K562 (cell line): ENCODE measurements around the gene SEPTIN1. TPM values are rescaled to one million over a fixed set of nuclear protein-coding genes. Genes with fewer than 3 reads are reported as not detected.
"Not testable (repeated sequence)": the region's sequence is repeated elsewhere in the genome, so short reads cannot be mapped to it uniquely, and the experiment has no call there.

Source experiments
- ATAC-seq: fragments of 200-7000 bp; cut with Tn5 transposase; 3 replicates; pipeline ENCODE4 v1.9.1; 2020; ENCODE audit warnings: moderate library complexity
- BruUV-seq: library from RNA; stranded (reverse); fragments of 400-500 nt; replicated peaks from 2 replicates; lab custom pipeline; 2021; lab: Mats Ljungman, UMichigan
- CTCF ChIA-PET: fragments of 300-600 bp; formaldehyde crosslinking; extraction: SDS; loops from one replicate; lab custom pipeline; 2021; ENCODE audit warnings: low intra/inter-chr PET ratio; lab: Yijun Ruan, JAX
- POLR2A ChIA-PET: fragments of 300-600, 350-650 bp; sonication (Branson Sonifier 250); formaldehyde crosslinking; extraction: SDS; loops from one replicate; lab custom pipeline; 2021; ENCODE audit warnings: antibody characterized with exemption, inconsistent platforms; lab: Yijun Ruan, JAX
- DNase-seq, 4 experiments: peaks; one replicate each; pipeline versions ENCODE4 v3.0.0 to v3.0.0-alpha.2; 2011 to 2018; ENCODE audit warnings: low spot score in 3 of 4, mixed read lengths in 3 of 4; ENCODE audit errors: extremely low read depth in 1 of 4
- FAIRE-seq: peaks from 2 replicates; lab custom pipeline; 2011; peaks lifted over from hg19 to GRCh38; lab: Jason Lieb, UNC
- H2AFZ ChIP-seq: 2 replicates; pipeline ENCODE4 v1.6.0; 2011; ENCODE audit warnings: low read depth, low read length, control low read depth, inconsistent platforms
- H3K27ac ChIP-seq: fragments of 200-600 bp; 3 replicates; pipeline ENCODE4 v1.8.0; 2011; ENCODE audit warnings: low read depth, mild to moderate bottlenecking, control low read depth, inconsistent platforms, low read length, moderate library complexity, mixed read lengths; ENCODE audit errors: extremely low read depth
- H3K27me3 ChIP-seq, 2 experiments: fragments of 300-600 bp in 1 of 2; 2 replicates in 1 of 2; 3 replicates in 1 of 2; pipeline versions ENCODE4 v1.6.0 to v1.8.0; 2011; ENCODE audit warnings: inconsistent platforms in 2 of 2, low read length in 2 of 2, mild to moderate bottlenecking in 1 of 2, mixed read lengths in 1 of 2, moderate library complexity in 1 of 2; ENCODE audit not compliant: control insufficient read depth in 2 of 2, insufficient read depth in 2 of 2
- H3K36me3 ChIP-seq: fragments of 300-600 bp; 3 replicates; pipeline ENCODE4 v1.8.0; 2011; ENCODE audit warnings: mild to moderate bottlenecking, low read length, inconsistent platforms; ENCODE audit not compliant: control insufficient read depth, insufficient read depth
- H3K4me1 ChIP-seq, 2 experiments: fragments of 200-600 bp in 1 of 2; replicated peaks in 1 of 2; 2 replicates in 1 of 2; 3 replicates in 1 of 2; pipeline versions ENCODE4 v1.5.1 to v1.8.0; 2011; ENCODE audit warnings: inconsistent platforms in 2 of 2, low read length in 2 of 2, mild to moderate bottlenecking in 1 of 2, mixed read lengths in 1 of 2, moderate library complexity in 1 of 2; ENCODE audit not compliant: control insufficient read depth in 2 of 2, insufficient read depth in 2 of 2
- H3K4me2 ChIP-seq: 2 replicates; pipeline ENCODE4 v1.6.1; 2011; ENCODE audit warnings: low read length, control low read depth, inconsistent platforms, mixed read lengths; ENCODE audit not compliant: insufficient read depth
- H3K4me3 ChIP-seq: fragments of 200-600 bp; sonication (generic), shearing (Covaris generic); 2 replicates; pipeline ENCODE4 v1.5.1; 2016; ENCODE audit warnings: control low read depth, inconsistent platforms
- H3K79me2 ChIP-seq: fragments of 200-600 bp; 3 replicates; pipeline ENCODE4 v1.8.0; 2011; ENCODE audit warnings: low read length, inconsistent platforms; ENCODE audit not compliant: control insufficient read depth, insufficient read depth
- H3K9ac ChIP-seq, 2 experiments: 2 replicates each; pipeline versions ENCODE4 v1.6.0 to v1.6.1; 2011; ENCODE audit warnings: low read depth in 2 of 2, low read length in 2 of 2, control low read depth in 1 of 2, inconsistent platforms in 1 of 2, mild to moderate bottlenecking in 1 of 2, mixed read lengths in 1 of 2; ENCODE audit not compliant: insufficient read depth in 1 of 2
- H3K9me1 ChIP-seq: one replicate; pipeline ENCODE4 v1.6.0; 2011; ENCODE audit warnings: inconsistent platforms, mild to moderate bottlenecking, low read length, moderate library complexity; ENCODE audit not compliant: control insufficient read depth, insufficient read depth
- H3K9me3 ChIP-seq: replicated peaks from 2 replicates; pipeline ENCODE4 v1.5.1; 2011; ENCODE audit warnings: low read depth, low read length, inconsistent platforms; ENCODE audit not compliant: control insufficient read depth, insufficient read depth
- H4K20me1 ChIP-seq: replicated peaks from 2 replicates; pipeline ENCODE4 v1.6.1; 2011; ENCODE audit warnings: low read length, inconsistent platforms, mixed read lengths; ENCODE audit not compliant: control insufficient read depth, insufficient read depth
- FOXA3 ChIP-seq, 2 experiments: fragments of 450-650 bp in 1 of 2; sonication (generic) in 1 of 2; formaldehyde crosslinking; IDR thresholded peaks in 1 of 2; conservative IDR thresholded peaks in 1 of 2; 2 replicates each; pipeline versions ENCODE4 v1.4.0 to v1.8.0; 2020 to 2022; ENCODE audit warnings: mild to moderate bottlenecking in 2 of 2, missing genetic modification reagents in 1 of 2
- HDAC6 ChIP-seq: IDR thresholded peaks from 2 replicates; pipeline ENCODE4 v1.6.1; 2012; ENCODE audit warnings: low read depth, mild to moderate bottlenecking, control low read depth, inconsistent platforms, low read length, moderate library complexity
- IFI16 ChIP-seq: fragments of 250-450 bp; sonication (Bioruptor Pico); IDR thresholded peaks from 2 replicates; pipeline ENCODE4 v2.1.2; 2022; ENCODE audit warnings: mild to moderate bottlenecking, inconsistent platforms
- IRF1 ChIP-seq: sonication (generic); formaldehyde crosslinking; IDR thresholded peaks from 2 replicates; pipeline ENCODE4 v1.8.0; 2022; ENCODE audit warnings: missing genetic modification reagents, mild to moderate bottlenecking, borderline replicate concordance
- TCF7L2 ChIP-seq: fragments of 150-350 bp; IDR thresholded peaks from 2 replicates; pipeline ENCODE4 v1.6.1; 2016; ENCODE audit warnings: low read depth, mild to moderate bottlenecking, low read length, moderate library complexity
- TRIM24 ChIP-seq, 2 experiments: fragments of 450-650 bp; IDR thresholded peaks; 2 replicates each; pipeline ENCODE4 v1.6.1; 2016
- ZBTB26 ChIP-seq: fragments of 450-650 bp; formaldehyde crosslinking; IDR thresholded peaks from 2 replicates; pipeline ENCODE4 v1.4.0; 2022; ENCODE audit warnings: missing genetic modification characterization
- ZNF121 ChIP-seq: sonication (generic); formaldehyde crosslinking; conservative IDR thresholded peaks from 2 replicates; pipeline ENCODE4 v1.8.0; 2022; ENCODE audit warnings: missing genetic modification reagents
- ZNF436 ChIP-seq: fragments of 250-450, 450-650 bp; sonication (Bioruptor Pico); formaldehyde crosslinking; IDR thresholded peaks from 2 replicates; pipeline ENCODE4 v1.7.0; 2020; ENCODE audit warnings: mild to moderate bottlenecking
- ZNF707 ChIP-seq: fragments of 250-450 bp; sonication (Bioruptor Pico); conservative IDR thresholded peaks from 2 replicates; pipeline ENCODE4 v1.8.0; 2022; ENCODE audit warnings: inconsistent platforms, mild to moderate bottlenecking, moderate library complexity
- WGBS: fragments of 100-300 bp; shearing (Covaris generic); methylation state at CpG from one replicate; pipeline ENCODE4 v1.1.6; 2016; ENCODE audit warnings: low coverage, mixed read lengths; ENCODE audit not compliant: insufficient coverage; ENCODE audit errors: missing lambda C conversion rate; 5-methylcytosine and 5-hydroxymethylcytosine counted together
- in situ Hi-C: fragments of 300-500 bp; cut with MboI; formaldehyde crosslinking; loops from 4 replicates; pipeline ENCODE4 v1.15.0; 2018; ENCODE audit warnings: inconsistent platforms, mixed read lengths
- intact Hi-C: fragments of 100-400 bp; cut with micrococcal nuclease; formaldehyde crosslinking; loops from 2 replicates; pipeline ENCODE4 v1.14.2; 2022
- polyA plus RNA-seq, 8 experiments: library from polyadenylated mRNA; depleted of rRNA in 4 of 8; stranded (reverse) in 5 of 8; unstranded in 3 of 8; fragments of >200 nt; fragmentation: Nextera tagmentation in 2 of 8; fragmentation: Illumina TruSeq in 1 of 8; extraction: Ambion mirVana in 2 of 8; extraction: Trizol in 1 of 8; gene quantifications; 2 replicates each; pipeline versions ENCODE4 v1.2.1 to v1.2.3, GENCODE V29; 2011 to 2014; ENCODE audit warnings: inconsistent platforms in 1 of 8, missing spikeins in 1 of 8
- total RNA-seq, 7 experiments: library from RNA; depleted of rRNA in 6 of 7; stranded (reverse); fragments of >200 nt in 6 of 7; fragmentation: Illumina TruSeq in 2 of 7; extraction: Trizol in 2 of 7; gene quantifications; 2 replicates each; pipeline versions ENCODE4 v1.2.1 to v1.2.3, GENCODE V29; 2011 to 2021; ENCODE audit warnings: low replicate concordance in 1 of 7

Gene SEPTIN1
- total and polyA plus RNA-seq, 9 of the 15 experiments (the other 6 are each of a cell fraction or from before 2014, with no cell fraction given) = 0.23 to 5.6 (median 1.7) TPM; not detected in 1

GRCh38 chr16:30396627-30397026 is 14.3 kb upstream of the SEPTIN1 start:
- in situ Hi-C loops, H3K9me3 ChIP-seq, H3K9me1 ChIP-seq, H3K9ac ChIP-seq, H3K27me3 ChIP-seq, H3K27ac ChIP-seq, BruUV-seq, H4K20me1 ChIP-seq, DNase-seq, intact Hi-C loops, FAIRE-seq, CTCF ChIA-PET, ATAC-seq, H2AFZ ChIP-seq: not testable (repeated sequence)
- WGBS = 42% methylated on average over 3 of the region's 4 CpGs
- Histone ChIP-seq H3K36me3 (peaks cover 21% of the 10 kb centered on the region; the same call in 2 of the 3 replicates), H3K4me3 (peak overlapping the region; percentile 87; the same call in 1 of the 2 replicates), H3K79me2 (peaks cover 10% of the 10 kb centered on the region), H3K4me1 (peaks cover 29 to 64% of the 10 kb centered on the region in 2 experiments), H3K4me2 (peak overlapping the region; percentile 76; the same call in 1 of the 2 replicates)
- TF ChIP-seq ZNF121 (CRISPR knock-in tag) = peak; percentile 32; the same call in 1 of the 2 replicates
- POLR2A ChIA-PET = interaction anchor here (0.7 to 1.0 kb wide), 3 partner anchors 27 to 554 kb away, joined by 3 to 4 read pairs (median 3); no protein-coding TSS in a partner anchor

DNA sequence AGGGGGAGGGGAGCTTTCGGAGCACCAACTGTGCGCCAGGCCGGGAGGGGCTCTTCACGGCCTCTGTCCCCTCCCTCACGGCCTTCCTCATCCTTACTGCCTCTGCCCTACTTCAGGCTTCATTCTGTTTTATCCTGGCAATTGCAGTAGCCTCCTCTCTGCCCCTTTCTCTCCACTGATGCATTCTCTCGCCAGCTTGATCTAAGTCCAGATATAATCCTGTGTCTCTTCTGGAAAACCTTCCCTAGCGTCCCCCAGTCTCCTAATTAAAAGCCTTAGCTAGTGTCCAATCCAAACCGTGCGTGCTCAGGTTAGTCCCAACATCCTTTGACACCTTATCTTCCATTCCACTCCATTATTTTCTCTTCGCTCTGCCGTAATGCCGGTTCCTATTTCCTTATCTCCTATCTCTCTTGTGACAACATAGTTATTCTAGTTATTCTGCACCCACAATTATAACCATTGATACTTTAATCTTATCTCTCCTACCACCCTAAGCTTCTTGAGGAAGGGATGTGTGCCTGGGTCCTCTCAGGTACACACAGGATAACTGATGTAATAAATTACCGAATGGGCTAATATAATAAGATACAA is 13.7 kb upstream of the SEPTIN1 start:
- H3K27ac ChIP-seq = peak overlapping the region; percentile 86
- intact Hi-C loops = loop anchor here (2.0 kb wide), 1 partner anchor 15 kb away; no protein-coding TSS in a partner anchor
- TSS peak; percentile 63 for BruUV-seq
- H3K9me1 ChIP-seq = no peaks in the 10 kb centered on the region
- H3K27me3 ChIP-seq = no peaks in the 10 kb centered on the region
- peaks cover 21% of the 10 kb centered on the region; the same call in 2 of the 3 replicates for H3K36me3 ChIP-seq
- 5% methylated on average over 13 of the region's 13 CpGs for WGBS
- H4K20me1 ChIP-seq = no peaks in the 10 kb centered on the region
- in situ Hi-C loops = no loop called here
- peak overlapping the region; percentile 76 for H3K4me2 ChIP-seq
- ATAC-seq (peak; percentile 33), DNase-seq (peak in 3 of 4 experiments; percentile 27 to 66 (median 62)), FAIRE-seq (no peak)
- peak overlapping the region; percentile 79 to 95 for H3K9ac ChIP-seq
- H3K4me3 ChIP-seq = peak overlapping the region; percentile 87
- POLR2A ChIA-PET = interaction anchor here (0.6 to 1.0 kb wide), 8 partner anchors 8 to 554 kb away, joined by 3 to 5 read pairs (median 3); partner anchors contain the start of genes DCTPP1 and TBC1D10B
- H3K4me1 ChIP-seq = peaks cover 26 to 61% of the 10 kb centered on the region in 2 experiments
- H3K79me2 ChIP-seq = peaks cover 10% of the 10 kb centered on the region
- CTCF ChIA-PET = no interaction called here
- no peaks in the 10 kb centered on the region for H3K9me3 ChIP-seq
- peak overlapping the region; percentile 92 for H2AFZ ChIP-seq
- TF ChIP-seq IRF1 (CRISPR knock-in tag) = no peak
- TF ChIP-seq TRIM24 (IDR thresholded peaks at IDR 0.05) = no peak
- TF ChIP-seq ZNF707 = no peak
- no peak for TF ChIP-seq ZNF436
- TF ChIP-seq TCF7L2 = no peak
- TF ChIP-seq IFI16 (CRISPR knock-in tag) = no peak
- no peak for TF ChIP-seq HDAC6
- 0 out of 2 replicates have a peak, but pooled peaks have one; percentile 13 for TF ChIP-seq ZBTB26 (CRISPR knock-in tag)
- TF ChIP-seq FOXA3 (CRISPR knock-in tag; conservative IDR thresholded peaks at IDR 0.05 in 1 of 2, IDR thresholded peaks at IDR 0.05 in 1 of 2) = no peak
